Measurements from ENCODE around the gene B3GNT9. TPM values are rescaled to one million over a fixed set of nuclear protein-coding genes. Genes with fewer than 3 reads are reported as not detected.

The B3GNT9 gene
- total RNA-seq, 1 experiment from 2014 or later = 3.8 TPM

DNA sequence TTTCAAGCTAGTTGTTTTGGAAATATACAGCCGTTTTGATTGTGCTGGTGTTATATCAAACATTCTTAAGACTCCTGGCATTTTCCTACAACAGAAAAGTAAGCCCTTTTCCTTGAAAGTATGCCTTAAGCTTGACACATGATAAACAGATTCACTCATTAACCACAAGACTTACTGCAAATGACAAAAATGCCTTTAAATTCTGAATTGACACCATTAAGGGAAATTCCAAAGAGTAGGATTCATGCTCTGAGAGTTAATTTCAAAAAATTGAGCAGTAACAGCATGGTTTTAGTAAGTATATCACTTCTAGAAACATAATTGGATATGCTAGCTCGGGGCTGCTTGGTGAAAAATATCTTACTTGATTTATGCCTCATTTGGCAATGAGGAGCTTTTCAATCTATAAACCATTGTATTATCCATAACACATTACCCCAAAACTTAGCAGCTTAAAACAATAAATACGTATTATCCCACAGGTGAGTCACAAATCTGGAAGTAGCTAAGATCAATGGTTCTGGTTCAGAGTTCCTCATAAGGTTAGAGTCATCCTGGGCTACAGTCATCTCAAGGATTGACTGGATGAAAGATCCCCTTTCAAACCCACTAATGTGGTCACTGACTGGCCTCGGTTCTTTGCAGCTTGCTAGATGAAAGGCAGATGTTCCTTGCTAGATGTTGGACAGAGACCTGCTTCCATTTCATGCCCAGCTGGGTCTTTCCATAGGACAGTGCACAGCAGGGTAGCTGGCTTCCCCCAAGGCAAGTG, 49.3 kb downstream of the B3GNT9 start:
- Histone ChIP-seq H3K79me2 (ENCODE audit: insufficient read depth, low read length) (no peaks in the 10 kb centered on the region), H3K4me2 (ENCODE audit: low read length) (no peak overlapping the region), H3K9me3 (ENCODE audit: control insufficient read depth in 1 of 2, insufficient read depth in 1 of 2, low read depth in 1 of 2, low read length in 2 of 2) (no peaks in the 10 kb centered on the region), H3K4me1 (ENCODE audit: control insufficient read depth in 1 of 2, insufficient read depth in 2 of 2, low read length in 2 of 2) (peaks cover 0 to 6% of the 10 kb centered on the region in 2 experiments; a peak in 2 of 4 replicates), H3K27me3 (ENCODE audit: insufficient read depth, low read length) (no peaks in the 10 kb centered on the region), H3K4me3 (replicated peaks in 1 of 2; ENCODE audit: low read depth in 1 of 2, low read length in 2 of 2) (no peak overlapping the region), H3K27ac (ENCODE audit: low read depth, low read length) (no peak overlapping the region), H2AFZ (ENCODE audit: low read depth, low read length, poor library complexity, severe bottlenecking) (no peak overlapping the region), H4K20me1 (ENCODE audit: insufficient read depth) (peaks cover 5% of the 10 kb centered on the region; the same call in 1 of the 2 replicates), H3K9me2 (ENCODE audit: insufficient read depth) (no peaks in the 10 kb centered on the region), H3K36me3 (ENCODE audit: control insufficient read depth in 1 of 2, insufficient read depth in 2 of 2, low read length in 2 of 2) (peaks cover 10 to 18% of the 10 kb centered on the region in 2 experiments; a peak in 3 of 4 replicates), H3K9ac (ENCODE audit: low read length) (no peak overlapping the region)
- ChIA-PET POLR2A (no interaction called here), RAD21 (ENCODE audit: low non-redundant PET in 1 of 2, low total read pairs in 2 of 2, uncharacterized antibody in 2 of 2, unreplicated experiment in 2 of 2) (interaction anchor here (0.7 to 1.1 kb wide), 2 partner anchors 73 to 84 kb away, joined by 3 to 4 read pairs; no protein-coding TSS in a partner anchor), CTCF (interaction anchor here (1.9 to 2.6 kb wide), 2 partner anchors 69 to 83 kb away, joined by 4 to 26 read pairs; partner anchors contain the start of gene NOL3)
- DNase-seq (ENCODE audit: low read depth, low spot score) (no peak), ATAC-seq (0 out of 2 replicates have a peak, but pooled peaks have one; percentile 12)
- intact Hi-C loops (cut with micrococcal nuclease) = loop anchor here (2.0 to 10.0 kb wide), 3 partner anchors 83 to 207 kb away; no protein-coding TSS in a partner anchor
- BruUV-seq (replicated peaks) = no TSS peak
- TF ChIP-seq SP1 (IDR thresholded peaks at IDR 0.05; ENCODE audit: low read depth) = no peak
- no peak for TF ChIP-seq TCF7L2 (IDR thresholded peaks at IDR 0.05; ENCODE audit: borderline replicate concordance, extremely low read depth, insufficient read depth, insufficient read length)
- TF ChIP-seq ZFX (IDR thresholded peaks at IDR 0.05) = no peak
- TF ChIP-seq, protein P1, sequence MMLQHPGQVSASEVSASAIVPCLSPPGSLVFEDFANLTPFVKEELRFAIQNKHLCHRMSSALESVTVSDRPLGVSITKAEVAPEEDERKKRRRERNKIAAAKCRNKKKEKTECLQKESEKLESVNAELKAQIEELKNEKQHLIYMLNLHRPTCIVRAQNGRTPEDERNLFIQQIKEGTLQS (IDR thresholded peaks at IDR 0.05) = no peak
- no peak for TF ChIP-seq FOSL1 (IDR thresholded peaks at IDR 0.05; ENCODE audit: low read depth)
- TF ChIP-seq YY1 (IDR thresholded peaks at IDR 0.05; ENCODE audit: extremely low read depth, insufficient replicate concordance, low read depth, low read length) = no peak
- no peak for TF ChIP-seq ELF1 (IDR thresholded peaks at IDR 0.05; ENCODE audit: borderline replicate concordance, low read depth)
- TF ChIP-seq, protein P2, sequence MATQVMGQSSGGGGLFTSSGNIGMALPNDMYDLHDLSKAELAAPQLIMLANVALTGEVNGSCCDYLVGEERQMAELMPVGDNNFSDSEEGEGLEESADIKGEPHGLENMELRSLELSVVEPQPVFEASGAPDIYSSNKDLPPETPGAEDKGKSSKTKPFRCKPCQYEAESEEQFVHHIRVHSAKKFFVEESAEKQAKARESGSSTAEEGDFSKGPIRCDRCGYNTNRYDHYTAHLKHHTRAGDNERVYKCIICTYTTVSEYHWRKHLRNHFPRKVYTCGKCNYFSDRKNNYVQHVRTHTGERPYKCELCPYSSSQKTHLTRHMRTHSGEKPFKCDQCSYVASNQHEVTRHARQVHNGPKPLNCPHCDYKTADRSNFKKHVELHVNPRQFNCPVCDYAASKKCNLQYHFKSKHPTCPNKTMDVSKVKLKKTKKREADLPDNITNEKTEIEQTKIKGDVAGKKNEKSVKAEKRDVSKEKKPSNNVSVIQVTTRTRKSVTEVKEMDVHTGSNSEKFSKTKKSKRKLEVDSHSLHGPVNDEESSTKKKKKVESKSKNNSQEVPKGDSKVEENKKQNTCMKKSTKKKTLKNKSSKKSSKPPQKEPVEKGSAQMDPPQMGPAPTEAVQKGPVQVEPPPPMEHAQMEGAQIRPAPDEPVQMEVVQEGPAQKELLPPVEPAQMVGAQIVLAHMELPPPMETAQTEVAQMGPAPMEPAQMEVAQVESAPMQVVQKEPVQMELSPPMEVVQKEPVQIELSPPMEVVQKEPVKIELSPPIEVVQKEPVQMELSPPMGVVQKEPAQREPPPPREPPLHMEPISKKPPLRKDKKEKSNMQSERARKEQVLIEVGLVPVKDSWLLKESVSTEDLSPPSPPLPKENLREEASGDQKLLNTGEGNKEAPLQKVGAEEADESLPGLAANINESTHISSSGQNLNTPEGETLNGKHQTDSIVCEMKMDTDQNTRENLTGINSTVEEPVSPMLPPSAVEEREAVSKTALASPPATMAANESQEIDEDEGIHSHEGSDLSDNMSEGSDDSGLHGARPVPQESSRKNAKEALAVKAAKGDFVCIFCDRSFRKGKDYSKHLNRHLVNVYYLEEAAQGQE (IDR thresholded peaks at IDR 0.05; ENCODE audit: low read depth) = no peak
- TF ChIP-seq, protein P3, sequence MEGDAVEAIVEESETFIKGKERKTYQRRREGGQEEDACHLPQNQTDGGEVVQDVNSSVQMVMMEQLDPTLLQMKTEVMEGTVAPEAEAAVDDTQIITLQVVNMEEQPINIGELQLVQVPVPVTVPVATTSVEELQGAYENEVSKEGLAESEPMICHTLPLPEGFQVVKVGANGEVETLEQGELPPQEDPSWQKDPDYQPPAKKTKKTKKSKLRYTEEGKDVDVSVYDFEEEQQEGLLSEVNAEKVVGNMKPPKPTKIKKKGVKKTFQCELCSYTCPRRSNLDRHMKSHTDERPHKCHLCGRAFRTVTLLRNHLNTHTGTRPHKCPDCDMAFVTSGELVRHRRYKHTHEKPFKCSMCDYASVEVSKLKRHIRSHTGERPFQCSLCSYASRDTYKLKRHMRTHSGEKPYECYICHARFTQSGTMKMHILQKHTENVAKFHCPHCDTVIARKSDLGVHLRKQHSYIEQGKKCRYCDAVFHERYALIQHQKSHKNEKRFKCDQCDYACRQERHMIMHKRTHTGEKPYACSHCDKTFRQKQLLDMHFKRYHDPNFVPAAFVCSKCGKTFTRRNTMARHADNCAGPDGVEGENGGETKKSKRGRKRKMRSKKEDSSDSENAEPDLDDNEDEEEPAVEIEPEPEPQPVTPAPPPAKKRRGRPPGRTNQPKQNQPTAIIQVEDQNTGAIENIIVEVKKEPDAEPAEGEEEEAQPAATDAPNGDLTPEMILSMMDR (IDR thresholded peaks at IDR 0.05 in 2 of 3, conservative IDR thresholded peaks at IDR 0.05 in 1 of 3; ENCODE audit: borderline replicate concordance in 1 of 3, insufficient read depth in 1 of 3, low read depth in 2 of 3, low read length in 2 of 3) = 0 out of 6 replicates have a peak, but pooled peaks of 1 of the 3 experiments have one; percentile 2

Data from HCT116 (cell line).